ENCODE results near the gene INPPL1.
"Not testable (repeated sequence)": the region's sequence is repeated elsewhere in the genome, so short reads cannot be mapped to it uniquely, and the experiment has no call there.

Gene INPPL1

GRCh38 chr11:72224564-72225410 lies at the start of gene INPPL1:
Gene INPPL1 (plus strand): TSS chr11:72224767. CDS start chr11:72224985, 218 bp downstream.
- DNase-seq: no peak

- no peak for DNase-seq
Measured at GRCh38 chr11:72177656-72178055, 46.9 kb upstream of the INPPL1 start.

GRCh38 chr11:72179049-72179803 lies 45.3 kb upstream of the INPPL1 start:
- no peak for DNase-seq

- no peak for DNase-seq
Measured at GRCh38 chr11:72179804-72180396, 44.7 kb upstream of the INPPL1 start.

- DNase-seq: not testable (repeated sequence)
Measured at GRCh38 chr11:72180892-72181552, 43.5 kb upstream of the INPPL1 start.

GRCh38 chr11:72181553-72181958 lies 43.0 kb upstream of the INPPL1 start:
- not testable (repeated sequence) for DNase-seq

GRCh38 chr11:72188267-72188666 lies 36.3 kb upstream of the INPPL1 start:
- DNase-seq: no peak

GRCh38 chr11:72189455-72190250 lies 34.9 kb upstream of the INPPL1 start:
- no peak for DNase-seq

- no peak for DNase-seq
Measured at GRCh38 chr11:72190631-72191071, 33.9 kb upstream of the INPPL1 start.

GRCh38 chr11:72191961-72192381 lies 32.6 kb upstream of the INPPL1 start, which contains the start of gene FOLR1:
Gene FOLR1 (plus strand): TSS chr11:72192140. CDS start chr11:72192174, 34 bp downstream.
- DNase-seq: peak; percentile 34 to 71

GRCh38 chr11:72195518-72196270 lies 28.9 kb upstream of the INPPL1 start:
- DNase-seq: peak in 1 of 2 donors; percentile 14

GRCh38 chr11:72201445-72201844 lies 23.1 kb upstream of the INPPL1 start:
- DNase-seq: not testable (repeated sequence)

- DNase-seq: no peak
Measured at GRCh38 chr11:72202571-72202970, 22.0 kb upstream of the INPPL1 start.

- no peak for DNase-seq
Measured at GRCh38 chr11:72203163-72203562, 21.4 kb upstream of the INPPL1 start.

- DNase-seq: peak; percentile 14 to 19
Measured at GRCh38 chr11:72204886-72205285, 19.7 kb upstream of the INPPL1 start.

- DNase-seq: not testable (repeated sequence)
Measured at GRCh38 chr11:72206794-72207193, 17.8 kb upstream of the INPPL1 start.

- DNase-seq: peak; percentile 42 to 79
Measured at GRCh38 chr11:72208281-72208680, 16.3 kb upstream of the INPPL1 start.

- DNase-seq: peak; percentile 69 to 87
Measured at GRCh38 chr11:72209101-72209500, 15.5 kb upstream of the INPPL1 start.

GRCh38 chr11:72216638-72217037 lies 7.9 kb upstream of the INPPL1 start, which contains the start of gene FOLR2:
Gene FOLR2 (plus strand): TSS chr11:72216794. CDS start chr11:72218585, 1,791 bp downstream.
- DNase-seq: no peak

- DNase-seq: peak in 1 of 2 donors; percentile 26
Measured at GRCh38 chr11:72217841-72218240, 6.7 kb upstream of the INPPL1 start.

- no peak for DNase-seq
Measured at GRCh38 chr11:72218251-72218745, 6.3 kb upstream of the INPPL1 start.

Measured in inflammatory macrophage treated with lipopolysaccharide for 1 hour (primary cell).